LoVo (cell line): Measurements from ENCODE around the gene XK.
A peak's percentile ranks its signal among the peaks of the same experiment; 100 is the strongest.

Experiments used
- DNase-seq: peaks from one replicate; pipeline ENCODE4 v3.0.0-alpha.2; 2016; ENCODE audit warnings: low spot score

The XK gene

DNA sequence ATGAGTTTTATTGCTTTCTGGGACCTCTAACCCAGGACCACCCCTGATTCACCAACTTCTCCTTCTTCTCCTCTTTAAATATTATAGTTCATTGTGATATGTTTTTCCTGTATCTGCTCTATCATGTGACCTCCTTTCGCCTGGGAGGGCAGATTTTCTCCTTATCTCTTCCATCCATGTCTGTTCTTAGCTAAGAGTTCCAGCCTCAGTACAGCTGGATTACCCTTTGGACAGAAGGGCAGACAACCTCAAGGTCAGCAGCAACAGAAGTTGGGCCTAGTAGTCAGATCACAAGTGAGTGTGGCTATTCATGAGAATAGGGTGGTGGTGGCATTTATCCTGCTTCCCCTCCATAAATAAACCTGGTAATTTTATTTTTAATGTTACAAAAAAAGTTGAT lies 5.7 kb upstream of the XK start:
- no peak for DNase-seq

- no peak for DNase-seq
Observed at GRCh38 chrX:37684426-37684825, 1.2 kb upstream of the XK start.

DNA sequence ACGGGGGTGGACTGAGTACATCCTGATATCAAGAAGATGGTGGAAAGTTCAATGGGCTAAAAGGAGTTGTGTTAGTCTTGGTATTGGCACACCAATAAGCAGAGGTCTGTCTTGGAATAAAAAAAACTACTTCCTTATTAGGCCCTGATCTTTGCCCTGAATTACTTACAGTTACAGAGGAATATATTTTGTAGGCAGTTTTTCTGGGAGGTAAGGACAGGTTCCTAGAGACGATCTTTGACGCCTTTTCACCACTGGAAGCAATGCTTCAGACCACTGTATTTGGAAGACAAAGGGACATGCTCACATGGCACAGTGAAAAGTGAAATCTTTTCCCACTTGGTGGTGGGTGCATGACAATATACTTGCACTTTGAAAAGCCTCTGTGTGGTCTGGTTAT lies 618 bp upstream of the XK start:
- peak; percentile 41 for DNase-seq

GRCh38 chrX:37686369-37686995 lies 891 bp downstream of the XK start:
- DNase-seq = peak; percentile 2

GRCh38 chrX:37686996-37687395 lies 1.4 kb downstream of the XK start:
- no peak for DNase-seq

DNA sequence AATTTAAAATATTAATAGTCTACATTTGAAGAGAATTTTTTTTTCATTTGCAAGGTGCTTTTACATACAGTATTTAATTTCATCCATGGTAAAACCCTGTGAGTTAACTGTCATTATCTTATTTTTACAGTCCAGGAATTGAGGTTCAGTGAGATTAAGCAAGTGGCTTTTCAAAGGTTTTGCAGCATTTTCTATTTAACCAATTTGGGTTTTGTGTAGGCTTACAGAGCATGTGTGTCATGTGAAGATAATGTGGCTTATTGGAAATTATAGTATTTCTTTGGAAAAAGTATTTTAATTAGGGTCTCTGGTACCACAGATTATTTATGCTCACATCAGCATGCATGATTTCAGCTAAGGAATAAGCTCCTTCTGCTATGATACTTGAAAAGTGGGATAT lies 4.5 kb downstream of the XK start:
- no peak for DNase-seq

- no peak for DNase-seq
Observed at GRCh38 chrX:37692918-37693317, 7.3 kb downstream of the XK start.

DNA sequence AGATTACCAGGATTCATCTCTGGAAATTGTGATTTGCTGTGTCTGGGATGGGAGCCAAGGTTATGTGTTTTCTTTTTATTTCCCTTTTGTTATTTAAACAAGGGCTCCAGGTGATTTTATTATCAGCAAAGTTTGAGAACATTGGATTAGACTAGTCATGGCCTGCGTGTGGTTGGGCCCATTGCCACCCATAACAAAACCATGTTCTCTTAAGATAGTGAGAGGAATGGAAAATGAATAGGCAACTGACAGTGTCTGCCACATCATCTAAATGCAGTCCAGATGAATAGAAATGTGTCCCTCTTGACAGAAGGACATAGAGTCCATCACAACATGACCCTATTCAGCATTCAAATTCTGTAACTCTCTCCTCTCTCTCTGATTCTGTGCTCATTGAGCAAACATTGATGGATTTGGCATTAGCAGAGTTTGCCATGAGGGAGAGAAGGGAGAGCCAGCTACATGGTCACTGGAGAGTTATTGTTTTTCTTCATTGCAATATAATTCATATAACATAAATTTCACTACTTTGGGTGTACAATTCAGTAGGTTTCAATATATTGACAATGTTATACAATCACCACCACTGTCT lies 11.7 kb downstream of the XK start:
- DNase-seq = no peak

GRCh38 chrX:37701588-37701987 lies 16.0 kb downstream of the XK start:
- DNase-seq = no peak

DNA sequence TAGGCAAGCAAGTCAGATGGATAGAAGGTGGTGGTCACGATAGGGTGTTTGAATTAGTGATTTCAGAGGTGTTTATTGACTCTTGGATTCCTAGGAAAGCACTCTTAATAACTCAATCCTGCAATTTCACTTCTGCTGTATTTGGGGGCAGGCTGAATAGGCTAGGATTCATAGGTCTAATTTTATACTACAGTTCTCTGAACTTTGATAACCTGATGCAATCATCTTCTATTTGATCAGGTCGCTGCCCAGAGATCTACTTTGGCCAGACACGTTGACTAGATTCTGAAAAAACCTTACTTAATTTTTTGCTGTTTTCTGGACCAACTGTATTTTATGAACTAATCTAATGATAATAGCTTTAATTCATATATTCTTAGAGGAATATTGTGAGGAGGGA lies 26.4 kb downstream of the XK start:
- no peak for DNase-seq

- no peak for DNase-seq
Observed at GRCh38 chrX:37712458-37712857, 26.9 kb downstream of the XK start.

DNA sequence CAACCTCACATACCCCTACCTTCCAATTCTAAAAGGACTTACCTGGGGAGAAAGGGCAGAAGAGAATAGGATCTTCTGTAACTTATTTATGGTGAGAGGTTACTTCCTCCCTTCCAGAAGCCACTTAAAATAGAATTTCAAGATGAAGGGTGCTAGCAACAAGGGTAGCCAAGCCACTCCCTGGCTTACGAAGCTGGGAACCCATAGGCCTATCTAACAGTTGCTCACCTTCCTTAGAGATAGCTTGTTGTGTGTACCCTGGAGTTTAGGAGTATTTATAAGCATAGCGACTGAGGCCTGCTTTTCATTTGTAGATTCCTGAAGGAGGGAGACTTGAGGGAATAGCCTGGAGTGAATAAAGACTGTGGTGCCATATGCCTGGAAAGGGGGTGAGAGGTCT lies 28.9 kb downstream of the XK start:
- DNase-seq = no peak

DNA sequence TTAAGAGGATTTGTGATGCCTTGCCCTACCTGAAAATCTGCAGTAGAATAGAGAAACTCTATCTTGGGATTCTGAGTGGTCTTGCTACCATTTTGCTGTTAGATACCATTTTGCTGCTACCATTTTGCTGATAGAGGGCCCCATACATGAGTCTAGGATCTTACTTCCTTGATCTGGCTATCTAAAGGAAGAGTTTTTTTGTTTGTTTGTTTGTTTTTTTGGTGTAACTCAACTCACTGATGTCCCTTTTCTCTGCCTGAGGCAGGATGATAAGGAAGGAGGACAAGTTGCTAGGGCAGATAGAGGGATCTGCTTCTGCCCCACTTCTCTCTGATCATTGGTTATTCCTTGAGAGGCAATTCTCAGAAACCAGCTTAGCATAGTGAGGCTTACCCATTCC lies 31.0 kb downstream of the XK start:
- DNase-seq = no peak

- no peak for DNase-seq
Observed at GRCh38 chrX:37717708-37718107, 32.1 kb downstream of the XK start.

GRCh38 chrX:37722595-37722994 lies 37.0 kb downstream of the XK start:
- no peak for DNase-seq

- no peak for DNase-seq
Observed at GRCh38 chrX:37726346-37726745, 40.8 kb downstream of the XK start.

GRCh38 chrX:37745354-37745753 lies 59.8 kb downstream of the XK start:
- DNase-seq = peak; percentile 48

DNA sequence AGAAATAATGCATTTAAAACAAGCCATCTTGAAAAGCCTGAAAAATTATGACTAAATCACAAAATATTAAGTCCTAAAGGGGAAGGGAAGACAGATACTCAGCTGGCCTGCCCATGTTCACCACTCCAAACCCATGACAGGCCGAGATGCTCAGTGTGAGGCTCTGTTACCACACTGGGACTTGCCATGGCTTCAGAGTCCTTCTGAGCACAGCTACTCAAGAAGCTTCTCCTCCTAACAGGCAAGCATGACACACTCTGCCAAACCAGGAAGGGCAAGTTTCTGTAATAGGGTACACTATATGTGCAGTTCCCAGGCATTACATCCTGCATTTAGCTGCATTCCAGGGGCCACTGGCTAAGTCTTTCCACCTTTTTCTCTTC lies 60.2 kb downstream of the XK start:
- DNase-seq = no peak

DNA sequence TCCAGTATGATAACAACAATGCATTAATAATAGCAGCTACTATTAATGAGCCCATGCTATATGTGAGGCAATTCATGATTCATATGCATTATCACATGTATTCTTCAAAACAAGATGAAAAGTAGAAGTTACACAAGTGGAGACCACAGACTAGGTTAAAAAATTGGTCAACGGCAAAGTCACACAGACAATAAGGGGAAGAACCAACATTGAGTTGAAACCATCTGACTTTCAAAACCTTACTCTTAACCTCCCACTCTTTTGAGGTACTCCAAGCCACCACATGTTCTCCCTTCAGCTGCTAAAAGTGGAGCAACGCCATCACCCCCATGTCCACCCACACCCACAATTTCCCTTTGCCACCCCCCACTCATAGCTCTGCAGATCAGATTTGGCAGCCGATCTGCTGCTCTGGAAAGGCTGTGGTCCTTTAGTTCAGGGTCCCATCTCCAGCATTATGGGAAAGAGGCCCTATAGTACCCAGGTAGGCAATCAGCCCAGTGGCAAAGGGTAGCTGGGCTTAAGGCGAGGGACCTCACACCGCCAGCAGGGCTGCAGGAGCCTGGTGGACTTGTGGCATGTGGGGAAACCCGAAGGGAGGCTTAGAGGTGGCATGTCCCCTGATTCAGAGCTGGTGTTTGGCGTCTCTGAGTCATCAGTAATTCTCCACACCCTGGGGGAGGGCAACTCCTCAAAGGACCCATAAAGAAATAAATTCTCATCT lies 60.8 kb downstream of the XK start:
- DNase-seq = peak; percentile 0

GRCh38 chrX:37746951-37747350 lies 61.4 kb downstream of the XK start:
- DNase-seq = no peak

GRCh38 chrX:37752281-37752680 lies 66.7 kb downstream of the XK start:
- no peak for DNase-seq

DNA sequence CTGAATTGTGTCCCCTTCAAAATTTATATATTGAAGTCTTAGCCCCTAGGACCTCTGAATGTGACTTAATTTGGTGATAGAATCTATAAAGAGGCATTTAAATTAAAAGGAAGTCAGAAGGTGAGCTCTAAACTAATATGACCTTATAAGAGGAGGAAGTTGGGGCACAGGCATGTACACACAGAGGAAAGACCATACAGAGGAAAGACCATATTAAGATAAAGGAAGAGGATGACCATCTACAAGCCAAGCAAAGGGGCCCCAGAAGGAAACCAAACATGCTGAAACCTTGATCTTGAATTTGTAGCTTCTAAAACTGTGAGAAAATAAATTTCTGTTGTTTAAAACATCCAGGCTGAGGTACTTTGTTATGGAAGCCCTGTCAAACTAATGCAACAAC lies 67.3 kb downstream of the XK start:
- DNase-seq = no peak

- no peak for DNase-seq
Observed at GRCh38 chrX:37753384-37753783, 67.8 kb downstream of the XK start.

DNA sequence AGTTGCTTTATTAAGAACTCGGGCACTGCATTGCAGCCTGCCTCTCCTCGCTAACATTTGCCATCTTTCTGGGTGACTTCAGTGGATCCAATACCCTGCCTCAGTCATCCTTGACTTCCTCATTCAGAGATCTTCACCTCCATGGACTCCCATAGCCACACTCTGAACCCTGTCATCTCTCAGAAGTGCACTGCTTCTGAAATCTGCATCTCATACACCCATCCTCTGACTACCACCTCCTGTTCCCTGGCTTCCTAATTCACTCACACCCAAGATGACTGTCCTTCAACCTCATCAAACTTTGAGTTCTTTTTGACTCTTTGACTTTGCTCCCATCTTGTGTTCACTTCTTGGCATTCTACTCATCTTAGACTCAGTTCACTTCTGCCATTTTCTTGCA lies 68.9 kb downstream of the XK start:
- DNase-seq = no peak
